SK-N-SH (cell line): ENCODE measurements around the gene STIM1. TPM values are rescaled to one million over a fixed set of nuclear protein-coding genes. Genes with fewer than 3 reads are reported as not detected.

Experiments
- CTCF ChIA-PET: fragments of 300-600, 350-600 bp; formaldehyde crosslinking; extraction: SDS; loops from one replicate; lab custom pipeline; 2021; lab: Yijun Ruan, JAX
- POLR2A ChIA-PET: fragments of 350-600 bp; sonication (Branson Sonifier 250); formaldehyde crosslinking; extraction: SDS; loops from one replicate; lab custom pipeline; 2020; ENCODE audit warnings: antibody characterized with exemption, inconsistent platforms; lab: Yijun Ruan, JAX
- DNase-seq: peaks from one replicate; pipeline ENCODE4 v3.0.0; 2012
- H2AFZ ChIP-seq: fragments of 200-600 bp; sonication (generic); 2 replicates; pipeline ENCODE4 v1.8.1; 2016; ENCODE audit warnings: antibody characterized with exemption, mild to moderate bottlenecking, low read depth
- H3F3A ChIP-seq: fragments of 200-600 bp; sonication (generic); replicated peaks from 2 replicates; pipeline ENCODE3; 2016; ENCODE audit warnings: antibody characterized with exemption, mild to moderate bottlenecking; ENCODE audit not compliant: insufficient read depth
- H3K27ac ChIP-seq, 2 experiments: fragments of 200-500 bp in 1 of 2; fragments of 200-600 bp in 1 of 2; sonication (Bioruptor generic) in 1 of 2; sonication (generic), shearing (Covaris generic) in 1 of 2; 2 replicates each; pipeline versions ENCODE4 v1.5.1 to v1.6.1; 2014 to 2016; ENCODE audit warnings: low read depth in 2 of 2, inconsistent platforms in 1 of 2, low read length in 1 of 2, mild to moderate bottlenecking in 1 of 2, mixed read lengths in 1 of 2
- H3K27me3 ChIP-seq: fragments of 200-600 bp; sonication (generic), shearing (Covaris generic); 2 replicates; pipeline ENCODE4 v1.6.1; 2016; ENCODE audit warnings: mixed run types; ENCODE audit not compliant: insufficient read depth
- H3K36me3 ChIP-seq, 2 experiments: fragments of 200-500 bp in 1 of 2; fragments of 200-600 bp in 1 of 2; sonication (Bioruptor generic) in 1 of 2; sonication (generic) in 1 of 2; replicated peaks in 1 of 2; 2 replicates each; pipeline versions ENCODE3 to v1.5.1; 2014 to 2016; ENCODE audit warnings: low read length in 1 of 2, mild to moderate bottlenecking in 1 of 2; ENCODE audit not compliant: insufficient read depth in 2 of 2, control insufficient read depth in 1 of 2
- H3K4me1 ChIP-seq, 2 experiments: fragments of 200-500 bp in 1 of 2; fragments of 200-600 bp in 1 of 2; sonication (Bioruptor generic) in 1 of 2; sonication (generic), shearing (Covaris generic) in 1 of 2; 2 replicates each; pipeline versions ENCODE4 v1.5.1 to v1.6.1; 2014 to 2016; ENCODE audit warnings: low read depth in 1 of 2, low read length in 1 of 2, mixed run types in 1 of 2; ENCODE audit not compliant: insufficient read depth in 2 of 2, control insufficient read depth in 1 of 2
- H3K4me2 ChIP-seq: fragments of 200-600 bp; sonication (generic), shearing (Covaris generic); 2 replicates; pipeline ENCODE4 v1.6.1; 2017; ENCODE audit warnings: mixed run types
- H3K4me3 ChIP-seq, 2 experiments: fragments of 200-500 bp in 1 of 2; fragments of 200-600 bp in 1 of 2; sonication (Bioruptor generic) in 1 of 2; sonication (generic), shearing (Covaris generic) in 1 of 2; 2 replicates each; pipeline versions ENCODE4 v1.5.1 to v1.8.1; 2014 to 2016; ENCODE audit warnings: low read depth in 2 of 2, inconsistent platforms in 1 of 2, low read length in 1 of 2, mild to moderate bottlenecking in 1 of 2, mixed read lengths in 1 of 2, moderate library complexity in 1 of 2
- H3K79me2 ChIP-seq: fragments of 200-600 bp; sonication (generic); 2 replicates; pipeline ENCODE4 v1.8.1; 2017; ENCODE audit warnings: mild to moderate bottlenecking; ENCODE audit not compliant: insufficient read depth
- H3K9ac ChIP-seq: fragments of 200-600 bp; sonication (generic); 2 replicates; pipeline ENCODE4 v1.6.1; 2017; ENCODE audit warnings: mixed run types
- H3K9me2 ChIP-seq: fragments of 200-600 bp; sonication (generic); 2 replicates; pipeline ENCODE4 v1.6.1; 2017; ENCODE audit warnings: mixed run types
- H3K9me3 ChIP-seq: fragments of 200-600 bp; sonication (generic); 2 replicates; pipeline ENCODE4 v1.6.1; 2017; ENCODE audit warnings: mixed run types, mild to moderate bottlenecking, moderate library complexity
- H4K20me1 ChIP-seq: fragments of 200-600 bp; sonication (generic); 2 replicates; pipeline ENCODE4 v1.6.1; 2017; ENCODE audit warnings: mild to moderate bottlenecking, mixed run types; ENCODE audit not compliant: insufficient read depth
- CHD2 ChIP-seq: fragments of 150-350 bp; IDR thresholded peaks from 2 replicates; pipeline ENCODE4 v1.6.1; 2018; ENCODE audit warnings: low read length; ENCODE audit not compliant: partially characterized antibody
- EZH2phosphoT487 ChIP-seq: fragments of 200-600 bp; sonication (generic); IDR thresholded peaks from 2 replicates; pipeline ENCODE4 v1.6.1; 2017; ENCODE audit warnings: low read depth, mixed run types, mild to moderate bottlenecking, antibody characterized with exemption, moderate library complexity, borderline replicate concordance
- FOSL2 ChIP-seq: IDR thresholded peaks from 2 replicates; pipeline ENCODE4 v1.4.0; 2012; ENCODE audit warnings: low read depth, mild to moderate bottlenecking, moderate library complexity, borderline replicate concordance
- GATA2 ChIP-seq: sonication (generic); formaldehyde crosslinking; IDR thresholded peaks from 2 replicates; pipeline ENCODE4 v1.5.0; 2020; ENCODE audit warnings: mild to moderate bottlenecking, missing genetic modification reagents
- POLR2AphosphoS5 ChIP-seq: IDR thresholded peaks from 2 replicates; pipeline ENCODE4 v1.6.1; 2012; ENCODE audit warnings: low read depth, low read length
- RAD21 ChIP-seq: IDR thresholded peaks from 2 replicates; pipeline ENCODE4 v1.6.1; 2012; ENCODE audit warnings: mild to moderate bottlenecking, low read length
- RCOR1 ChIP-seq: fragments of 150-350 bp; IDR thresholded peaks from 2 replicates; pipeline ENCODE4 v1.6.1; 2017; ENCODE audit warnings: antibody characterized with exemption, low read length
- RFX5 ChIP-seq: IDR thresholded peaks from 2 replicates; pipeline ENCODE4 v1.6.1; 2012; ENCODE audit warnings: mild to moderate bottlenecking, improper control_type of control experiment, low read length
- TAF1 ChIP-seq: IDR thresholded peaks from 2 replicates; pipeline ENCODE4 v1.6.1; 2012; ENCODE audit warnings: low read depth, mild to moderate bottlenecking, low read length, moderate library complexity, borderline replicate concordance
- TCF12 ChIP-seq: IDR thresholded peaks from 2 replicates; pipeline ENCODE4 v1.4.0; 2012
- TEAD4 ChIP-seq: IDR thresholded peaks from 2 replicates; pipeline ENCODE4 v1.4.0; 2012; ENCODE audit warnings: mild to moderate bottlenecking, borderline replicate concordance; ENCODE audit not compliant: insufficient read depth
- WGBS: methylation state at CpG from one replicate; pipeline ENCODE4 v1.1.6; 2017; ENCODE audit warnings: low lambda C conversion rate; 5-methylcytosine and 5-hydroxymethylcytosine counted together
- polyA plus RNA-seq, 3 experiments: library from polyadenylated mRNA; depleted of rRNA; stranded (reverse); fragments of >200 nt; gene quantifications; 2 replicates each; pipeline ENCODE4 v1.2.3, GENCODE V29; 2012
- TF ChIP-seq, protein P1 (sequence below): IDR thresholded peaks from 2 replicates; pipeline ENCODE4 v1.4.0; 2012; ENCODE audit warnings: low read depth
- TF ChIP-seq, protein P2 (sequence below): IDR thresholded peaks from 2 replicates; pipeline ENCODE4 v1.4.0; 2012; ENCODE audit warnings: low read depth, borderline replicate concordance
- TF ChIP-seq, protein P3 (sequence below): fragments of 150-350 bp; IDR thresholded peaks from 2 replicates; pipeline ENCODE4 v1.6.1; 2017; ENCODE audit warnings: antibody characterized with exemption, low read length, low read depth, borderline replicate concordance

The STIM1 gene
- polyA plus RNA-seq, 1 of the 3 experiments (the other 2 are of a cell fraction): 29.5 TPM

DNA sequence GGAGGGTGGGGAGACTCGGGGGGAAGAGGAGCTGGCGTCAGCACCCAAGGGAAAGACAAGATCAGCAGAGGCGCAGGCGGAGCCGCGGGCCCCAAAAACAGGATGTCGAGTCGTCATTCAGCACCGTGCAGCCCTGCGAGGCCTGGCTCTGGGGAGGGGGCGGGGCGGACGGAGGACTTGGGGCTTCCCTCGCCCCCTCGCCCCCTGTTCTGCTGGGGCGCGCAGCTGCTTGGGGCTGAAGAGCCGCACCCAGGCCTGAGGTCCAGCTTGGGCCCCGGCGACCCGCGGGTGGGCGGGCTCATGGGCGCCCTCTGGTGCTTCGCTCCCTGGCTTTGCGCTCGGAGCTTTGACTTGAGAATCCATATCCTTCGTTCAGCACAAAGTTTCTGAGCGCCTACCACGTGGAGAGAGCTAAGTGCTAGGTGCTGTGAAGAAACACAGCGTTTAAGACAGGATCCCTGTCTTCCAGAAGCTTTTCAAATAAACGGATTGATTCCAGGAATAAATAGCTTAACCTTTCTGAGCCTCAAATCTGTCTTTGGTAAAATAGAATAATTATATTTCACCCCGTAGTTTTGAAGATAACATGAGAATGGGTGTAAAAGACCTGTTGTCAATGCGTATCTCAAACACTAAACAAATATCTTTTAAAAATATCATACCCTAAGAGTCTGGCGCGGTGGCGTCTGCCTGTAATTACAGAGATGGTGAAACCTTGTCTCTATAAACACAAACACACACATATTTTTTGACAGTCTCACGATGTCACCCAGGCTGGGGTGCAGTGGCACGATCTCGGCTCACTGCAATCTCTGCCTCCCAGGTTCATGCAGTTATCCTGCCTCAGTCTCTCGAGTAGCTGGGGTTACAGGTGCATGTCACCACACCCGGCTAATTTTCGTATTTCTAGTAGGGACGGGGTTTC, 13.8 kb upstream of the STIM1 start (continued):
- no peak for TF ChIP-seq RCOR1
- TF ChIP-seq, all 33 proteins: peak for 9

DNA sequence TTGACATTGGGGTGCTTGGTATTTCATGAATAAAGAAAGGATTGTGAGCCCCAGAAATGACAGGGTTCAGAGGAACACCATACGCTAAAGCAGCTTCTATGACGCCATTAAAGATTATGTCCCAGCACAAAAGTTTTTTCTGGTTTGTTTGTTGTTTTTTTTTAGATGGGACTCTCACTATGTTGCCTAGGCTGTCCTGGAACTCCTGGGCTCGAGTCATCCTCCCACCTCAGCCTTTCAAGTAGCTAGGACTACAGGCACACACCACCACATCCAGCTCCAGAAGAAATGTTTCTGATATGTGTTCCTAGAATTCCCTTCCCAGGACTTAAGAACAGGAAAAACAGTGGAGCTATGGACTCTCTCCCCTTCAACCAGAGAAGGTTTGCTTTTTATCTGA, 12.1 kb upstream of the STIM1 start:
- no peak for DNase-seq
- Histone ChIP-seq H3K9me3 (no peaks in the 10 kb centered on the region), H3K4me2 (no peak overlapping the region), H3K36me3 (peaks cover 0 to under 1% of the 10 kb centered on the region in 2 experiments), H3K9ac (no peak overlapping the region), H3K4me1 (peaks cover 5 to 12% of the 10 kb centered on the region in 2 experiments; a peak in 2 of 4 replicates), H3K4me3 (no peak overlapping the region), H4K20me1 (peaks cover 15% of the 10 kb centered on the region), H3F3A (peaks cover 4% of the 10 kb centered on the region), H3K27me3 (no peaks in the 10 kb centered on the region), H3K79me2 (peaks cover 30% of the 10 kb centered on the region), H3K9me2 (no peaks in the 10 kb centered on the region), H3K27ac (no peak overlapping the region), H2AFZ (no peak overlapping the region)
- 91% methylated on average over 3 of the region's 3 CpGs for WGBS
- POLR2A ChIA-PET: no interaction called here
- TF ChIP-seq FOSL2 (no peak), RFX5 (no peak), TCF12 (no peak), RAD21 (no peak), EZH2phosphoT487 (no peak), POLR2AphosphoS5 (no peak), TEAD4 (no peak), TAF1 (no peak)
- TF ChIP-seq, protein P1, sequence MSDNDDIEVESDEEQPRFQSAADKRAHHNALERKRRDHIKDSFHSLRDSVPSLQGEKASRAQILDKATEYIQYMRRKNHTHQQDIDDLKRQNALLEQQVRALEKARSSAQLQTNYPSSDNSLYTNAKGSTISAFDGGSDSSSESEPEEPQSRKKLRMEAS: no peak
- CTCF ChIA-PET: interaction anchor here (12.1 to 18.6 kb wide), 2 partner anchors 9 to 226 kb away, joined by 134 to 636 read pairs; partner anchors contain the start of gene STIM1

DNA sequence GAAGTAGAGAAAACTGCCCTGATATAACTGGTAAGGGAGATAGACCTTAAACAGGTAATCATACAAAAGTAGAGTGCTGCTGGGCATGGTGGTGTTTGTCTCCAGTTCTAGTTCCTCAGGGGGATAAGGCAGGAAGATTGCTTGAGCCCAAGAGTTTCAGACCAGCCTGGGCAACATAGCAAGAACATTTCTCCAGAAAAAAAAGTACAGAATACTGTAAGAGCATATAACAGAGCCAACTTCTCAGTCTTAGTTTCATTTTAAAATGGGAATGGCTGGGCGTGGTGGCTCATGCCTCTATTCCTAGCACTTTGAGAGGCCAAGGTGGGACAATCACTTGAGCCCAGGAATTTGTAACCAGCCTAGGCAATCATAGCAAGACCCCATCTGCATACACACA, 10.2 kb upstream of the STIM1 start:
- 92% methylated on average over 1 of the region's 1 CpG for WGBS
- TF ChIP-seq, protein P2, sequence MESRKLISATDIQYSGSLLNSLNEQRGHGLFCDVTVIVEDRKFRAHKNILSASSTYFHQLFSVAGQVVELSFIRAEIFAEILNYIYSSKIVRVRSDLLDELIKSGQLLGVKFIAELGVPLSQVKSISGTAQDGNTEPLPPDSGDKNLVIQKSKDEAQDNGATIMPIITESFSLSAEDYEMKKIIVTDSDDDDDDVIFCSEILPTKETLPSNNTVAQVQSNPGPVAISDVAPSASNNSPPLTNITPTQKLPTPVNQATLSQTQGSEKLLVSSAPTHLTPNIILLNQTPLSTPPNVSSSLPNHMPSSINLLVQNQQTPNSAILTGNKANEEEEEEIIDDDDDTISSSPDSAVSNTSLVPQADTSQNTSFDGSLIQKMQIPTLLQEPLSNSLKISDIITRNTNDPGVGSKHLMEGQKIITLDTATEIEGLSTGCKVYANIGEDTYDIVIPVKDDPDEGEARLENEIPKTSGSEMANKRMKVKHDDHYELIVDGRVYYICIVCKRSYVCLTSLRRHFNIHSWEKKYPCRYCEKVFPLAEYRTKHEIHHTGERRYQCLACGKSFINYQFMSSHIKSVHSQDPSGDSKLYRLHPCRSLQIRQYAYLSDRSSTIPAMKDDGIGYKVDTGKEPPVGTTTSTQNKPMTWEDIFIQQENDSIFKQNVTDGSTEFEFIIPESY: no peak
- TF ChIP-seq GATA2 (no peak), RAD21 (no peak), CHD2 (no peak), EZH2phosphoT487 (no peak)
- TF ChIP-seq, protein P3, sequence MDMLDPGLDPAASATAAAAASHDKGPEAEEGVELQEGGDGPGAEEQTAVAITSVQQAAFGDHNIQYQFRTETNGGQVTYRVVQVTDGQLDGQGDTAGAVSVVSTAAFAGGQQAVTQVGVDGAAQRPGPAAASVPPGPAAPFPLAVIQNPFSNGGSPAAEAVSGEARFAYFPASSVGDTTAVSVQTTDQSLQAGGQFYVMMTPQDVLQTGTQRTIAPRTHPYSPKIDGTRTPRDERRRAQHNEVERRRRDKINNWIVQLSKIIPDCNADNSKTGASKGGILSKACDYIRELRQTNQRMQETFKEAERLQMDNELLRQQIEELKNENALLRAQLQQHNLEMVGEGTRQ: no peak
- Histone ChIP-seq H2AFZ (no peak overlapping the region), H3F3A (peaks cover 4% of the 10 kb centered on the region), H3K79me2 (peaks cover 11% of the 10 kb centered on the region), H3K9me2 (no peaks in the 10 kb centered on the region), H3K9me3 (no peaks in the 10 kb centered on the region), H4K20me1 (no peaks in the 10 kb centered on the region; the same call in 1 of the 2 replicates), H3K4me3 (no peak overlapping the region), H3K36me3 (no peaks in the 10 kb centered on the region), H3K4me2 (no peak overlapping the region), H3K9ac (no peak overlapping the region), H3K27me3 (no peaks in the 10 kb centered on the region), H3K27ac (no peak overlapping the region), H3K4me1 (no peaks in the 10 kb centered on the region; a peak in 1 of 4 replicates)
- ChIA-PET CTCF (interaction anchor here (0.9 to 18.6 kb wide), 3 partner anchors 7 to 224 kb away, joined by 3 to 636 read pairs (median 134); partner anchors contain the start of gene STIM1), POLR2A (no interaction called here)
- no peak for DNase-seq
